HEK293 (cell line): ENCODE results near the gene LTB4R.

Experiments used
- CTCF ChIA-PET: fragments of 350-600 bp; formaldehyde crosslinking; extraction: SDS; loops from one replicate; lab custom pipeline; 2021; ENCODE audit warnings: antibody characterized with exemption; lab: Yijun Ruan, JAX
- POLR2A ChIA-PET: fragments of 300-600 bp; formaldehyde crosslinking; extraction: SDS; loops from one replicate; lab custom pipeline; 2020; ENCODE audit warnings: antibody characterized with exemption, inconsistent platforms; lab: Yijun Ruan, JAX
- H3K27ac ChIP-seq: fragments of 200-500 bp; sonication (Bioruptor generic); 2 replicates; pipeline ENCODE4 v1.5.1; 2014; ENCODE audit warnings: low read depth, low read length, control low read depth, inconsistent platforms; ENCODE audit errors: extremely low read depth
- H3K36me3 ChIP-seq, 2 experiments: fragments of 200-500 bp in 1 of 2; sonication (Bioruptor generic) in 1 of 2; 1 replicate in 1 of 2; 2 replicates in 1 of 2; pipeline ENCODE4 v1.5.1; 2014 to 2017; ENCODE audit warnings: inconsistent platforms in 2 of 2, low read length in 2 of 2; ENCODE audit not compliant: control insufficient read depth in 2 of 2, insufficient read depth in 1 of 2
- H3K4me1 ChIP-seq: fragments of 200-500 bp; sonication (Bioruptor generic); 2 replicates; pipeline ENCODE4 v1.5.1; 2014; ENCODE audit warnings: mild to moderate bottlenecking, low read length, inconsistent platforms; ENCODE audit not compliant: control insufficient read depth, insufficient read depth
- H3K4me3 ChIP-seq: 2 replicates; pipeline ENCODE4 v1.5.1; 2011; ENCODE audit warnings: low read depth, mild to moderate bottlenecking, control low read depth, low read length, moderate library complexity
- H3K9me3 ChIP-seq: fragments of 200-500 bp; sonication (Bioruptor generic); 2 replicates; pipeline ENCODE4 v1.5.1; 2014; ENCODE audit warnings: low read depth, low read length, inconsistent platforms; ENCODE audit not compliant: control insufficient read depth, insufficient read depth
- PRDM1 ChIP-seq: fragments of 450-650 bp; formaldehyde crosslinking; IDR thresholded peaks from 2 replicates; pipeline ENCODE4; 2016; ENCODE audit warnings: missing biosample characterization, missing genetic modification characterization
- PRDM2 ChIP-seq: fragments of 450-650 bp; formaldehyde crosslinking; IDR thresholded peaks from 2 replicates; pipeline ENCODE4 v1.5.1; 2016; ENCODE audit warnings: missing biosample characterization, missing genetic modification characterization, borderline replicate concordance
- REPIN1 ChIP-seq: fragments of 450-650 bp; formaldehyde crosslinking; IDR thresholded peaks from 2 replicates; pipeline ENCODE4 v1.5.1; 2017; ENCODE audit warnings: missing biosample characterization, missing genetic modification characterization, low read depth
- SP2 ChIP-seq: fragments of 450-650 bp; formaldehyde crosslinking; IDR thresholded peaks from 2 replicates; pipeline ENCODE4 v1.5.1; 2016; ENCODE audit warnings: missing biosample characterization, missing genetic modification characterization
- SP7 ChIP-seq: fragments of 450-650 bp; formaldehyde crosslinking; IDR thresholded peaks from 2 replicates; pipeline ENCODE4 v1.5.1; 2016; ENCODE audit warnings: missing biosample characterization, missing genetic modification characterization
- YY2 ChIP-seq: fragments of 450-650 bp; formaldehyde crosslinking; IDR thresholded peaks from 2 replicates; pipeline ENCODE4 v1.5.1; 2016; ENCODE audit warnings: missing biosample characterization, missing genetic modification characterization
- ZBTB20 ChIP-seq: fragments of 450-650 bp; formaldehyde crosslinking; IDR thresholded peaks from 2 replicates; pipeline ENCODE4 v1.5.1; 2016; ENCODE audit warnings: missing biosample characterization, missing genetic modification characterization
- ZBTB21 ChIP-seq: fragments of 450-650 bp; formaldehyde crosslinking; IDR thresholded peaks from 2 replicates; pipeline ENCODE4 v1.5.1; 2017; ENCODE audit warnings: missing biosample characterization, missing genetic modification characterization
- ZBTB8A ChIP-seq: fragments of 450-650 bp; formaldehyde crosslinking; IDR thresholded peaks from 2 replicates; pipeline ENCODE4 v1.5.1; 2016; ENCODE audit warnings: missing biosample characterization, missing genetic modification characterization
- ZNF121 ChIP-seq: fragments of 450-650 bp; formaldehyde crosslinking; IDR thresholded peaks from 2 replicates; pipeline ENCODE4 v1.5.1; 2016; ENCODE audit warnings: missing biosample characterization, missing genetic modification characterization
- ZNF132 ChIP-seq: fragments of 450-650 bp; formaldehyde crosslinking; IDR thresholded peaks from 2 replicates; pipeline ENCODE4 v1.5.1; 2017; ENCODE audit warnings: missing biosample characterization, missing genetic modification characterization, borderline replicate concordance
- ZNF398 ChIP-seq: fragments of 450-650 bp; formaldehyde crosslinking; IDR thresholded peaks from 2 replicates; pipeline ENCODE4 v1.5.1; 2017; ENCODE audit warnings: missing biosample characterization, missing genetic modification characterization
- ZNF449 ChIP-seq: fragments of 450-650 bp; formaldehyde crosslinking; IDR thresholded peaks from 2 replicates; pipeline ENCODE4 v1.5.1; 2017; ENCODE audit warnings: missing biosample characterization, mild to moderate bottlenecking, missing genetic modification characterization, moderate library complexity
- ZNF529 ChIP-seq: fragments of 450-650 bp; formaldehyde crosslinking; IDR thresholded peaks from 2 replicates; pipeline ENCODE4 v1.5.1; 2017; ENCODE audit warnings: missing genetic modification characterization, missing biosample characterization; ENCODE audit not compliant: insufficient replicate concordance
- ZNF610 ChIP-seq: fragments of 450-650 bp; formaldehyde crosslinking; IDR thresholded peaks from 2 replicates; pipeline ENCODE4 v1.5.1; 2016; ENCODE audit warnings: missing biosample characterization, missing genetic modification characterization, borderline replicate concordance
- ZNF639 ChIP-seq: fragments of 450-650 bp; formaldehyde crosslinking; IDR thresholded peaks from 2 replicates; pipeline ENCODE4 v1.5.1; 2016; ENCODE audit warnings: missing biosample characterization, missing genetic modification characterization
- ZNF654 ChIP-seq: fragments of 450-650 bp; formaldehyde crosslinking; IDR thresholded peaks from 2 replicates; pipeline ENCODE4 v1.5.1; 2016; ENCODE audit warnings: low read depth, missing biosample characterization, missing genetic modification characterization
- ZNF692 ChIP-seq: fragments of 450-650 bp; formaldehyde crosslinking; IDR thresholded peaks from 2 replicates; pipeline ENCODE4 v1.5.1; 2016; ENCODE audit warnings: missing biosample characterization, missing genetic modification characterization
- ZNF792 ChIP-seq: fragments of 450-650 bp; formaldehyde crosslinking; IDR thresholded peaks from 2 replicates; pipeline ENCODE4 v1.5.1; 2016; ENCODE audit warnings: missing biosample characterization, missing genetic modification characterization
- ZSCAN4 ChIP-seq: fragments of 450-650 bp; formaldehyde crosslinking; IDR thresholded peaks from 2 replicates; pipeline ENCODE4 v1.5.1; 2017; ENCODE audit warnings: missing biosample characterization, missing genetic modification characterization

LTB4R gene

GRCh38 chr14:24296341-24297157 is 14.8 kb upstream of the LTB4R start (continued):
- no peak for TF ChIP-seq PRDM2
- no peak for TF ChIP-seq REPIN1 (tag by site-specific recombination)
- TF ChIP-seq ZNF132: no peak
- no peak; the same call in 1 of the 2 replicates for TF ChIP-seq ZNF449 (tag by site-specific recombination)
- TF ChIP-seq ZBTB20: peak; percentile 30; the same call in 1 of the 2 replicates
- no peak for TF ChIP-seq ZBTB8A
- no peak for TF ChIP-seq ZNF121 (tag by site-specific recombination)
- no peak for TF ChIP-seq ZNF692 (tag by site-specific recombination)

- ChIA-PET CTCF (interaction anchor here (0.5 to 5.7 kb wide), 41 partner anchors 8 to 831 kb away, joined by 3 to 133 read pairs (median 4); partner anchors contain the start of genes ADCY4, CHMP4A, CIDEB and IPO4), POLR2A (interaction anchor here (0.6 to 5.4 kb wide), 5 partner anchors 11 to 83 kb away, joined by 3 to 62 read pairs (median 5); partner anchors contain the start of genes CIDEB, RABGGTA and TINF2)
- no peak overlapping the region for H3K4me3 ChIP-seq
- H3K27ac ChIP-seq: no peak overlapping the region
- no peaks in the 10 kb centered on the region for H3K9me3 ChIP-seq
- peaks cover 20 to 44% of the 10 kb centered on the region in 2 experiments for H3K36me3 ChIP-seq
- peaks cover 12% of the 10 kb centered on the region for H3K4me1 ChIP-seq
- TF ChIP-seq ZNF639 (tag by site-specific recombination): no peak
- peak; percentile 96 for TF ChIP-seq PRDM1
- TF ChIP-seq ZNF529 (tag by site-specific recombination): no peak
- TF ChIP-seq ZBTB21 (tag by site-specific recombination): no peak
- TF ChIP-seq ZNF610: no peak
- no peak for TF ChIP-seq ZNF792 (tag by site-specific recombination)
- no peak for TF ChIP-seq YY2 (tag by site-specific recombination)
- peak; percentile 10; the same call in 1 of the 2 replicates for TF ChIP-seq ZNF398 (tag by site-specific recombination)
- no peak for TF ChIP-seq SP2
- TF ChIP-seq ZNF654 (tag by site-specific recombination): peak; percentile 46
- TF ChIP-seq ZSCAN4 (tag by site-specific recombination): no peak
- no peak for TF ChIP-seq SP7 (tag by site-specific recombination)
Measured at GRCh38 chr14:24297190-24297964, 13.9 kb upstream of the LTB4R start.
